Measurements from ENCODE around the gene NINJ1. TPM values are rescaled to one million over a fixed set of nuclear protein-coding genes. Genes with fewer than 3 reads are reported as not detected.

The NINJ1 gene
- total RNA-seq, 1 donor from 2014 or later: 11.0 TPM

GRCh38 chr9:93091056-93091452, 43.0 kb downstream of the NINJ1 start:
- peaks cover 21% of the 10 kb centered on the region for H3K36me3 Mint-ChIP-seq (ENCODE audit: low read depth)
- CTCF ChIA-PET: interaction anchor here (1.1 kb wide), 1 partner anchor 87 kb away, joined by 3 read pairs; no protein-coding TSS in a partner anchor
- intact Hi-C loops (cut with micrococcal nuclease): loop anchor here (10.0 kb wide), 1 partner anchor 364 kb away; the partner anchor contains the start of genes FAM120A and FAM120AOS
- ATAC-seq (ENCODE audit: low read depth) (no peak), DNase-seq (no peak)
- POLR2A ChIA-PET: interaction anchor here (0.5 to 1.3 kb wide), 3 partner anchors 27 to 868 kb away, joined by 4 to 6 read pairs (median 4); no protein-coding TSS in a partner anchor
- H3K27me3 Mint-ChIP-seq: no peaks in the 10 kb centered on the region
- no peak for TF ChIP-seq CTCF (IDR thresholded peaks at IDR 0.05)
- H3K9me3 Mint-ChIP-seq: peaks cover 4% of the 10 kb centered on the region
- H3K4me3 Mint-ChIP-seq: peak overlapping the region; percentile 24
- peaks cover 59% of the 10 kb centered on the region for H3K4me1 Mint-ChIP-seq
- peak overlapping the region; percentile 68 for H3K27ac Mint-ChIP-seq

GRCh38 chr9:93090091-93090655, 43.9 kb downstream of the NINJ1 start:
- Mint-ChIP-seq H3K4me3 (no peak overlapping the region), H3K4me1 (peaks cover 59% of the 10 kb centered on the region), H3K9me3 (peaks cover 4% of the 10 kb centered on the region), H3K36me3 (ENCODE audit: low read depth) (peaks cover 29% of the 10 kb centered on the region), H3K27me3 (no peaks in the 10 kb centered on the region), H3K27ac (peak overlapping the region; percentile 50)
- DNase-seq: peak; percentile 4
- no peak for ATAC-seq (ENCODE audit: low read depth)
- TF ChIP-seq CTCF (IDR thresholded peaks at IDR 0.05): no peak
- CTCF ChIA-PET: no interaction called here
- intact Hi-C loops (cut with micrococcal nuclease): loop anchor here (10.0 kb wide), 1 partner anchor 365 kb away; the partner anchor contains the start of genes FAM120A and FAM120AOS
- POLR2A ChIA-PET: interaction anchor here (0.6 kb wide), 1 partner anchor 98 kb away, joined by 3 read pairs; no protein-coding TSS in a partner anchor

GRCh38 chr9:93089481-93089991, 44.5 kb downstream of the NINJ1 start:
- Mint-ChIP-seq H3K4me3 (no peak overlapping the region), H3K36me3 (ENCODE audit: low read depth) (peaks cover 33% of the 10 kb centered on the region), H3K9me3 (peaks cover 4% of the 10 kb centered on the region), H3K4me1 (peaks cover 53% of the 10 kb centered on the region), H3K27ac (no peak overlapping the region), H3K27me3 (no peaks in the 10 kb centered on the region)
- CTCF ChIA-PET: no interaction called here
- no peak for TF ChIP-seq CTCF (IDR thresholded peaks at IDR 0.05)
- POLR2A ChIA-PET: interaction anchor here (0.6 kb wide), 1 partner anchor 97 kb away, joined by 3 read pairs; no protein-coding TSS in a partner anchor
- DNase-seq (no peak), ATAC-seq (ENCODE audit: low read depth) (no peak)
- intact Hi-C loops (cut with micrococcal nuclease): no loop called here

GRCh38 chr9:93089024-93089423, 45.0 kb downstream of the NINJ1 start:
- peaks cover 47% of the 10 kb centered on the region for H3K4me1 Mint-ChIP-seq
- no peaks in the 10 kb centered on the region for H3K27me3 Mint-ChIP-seq
- intact Hi-C loops (cut with micrococcal nuclease): no loop called here
- H3K9me3 Mint-ChIP-seq: peaks cover 4% of the 10 kb centered on the region
- no peak for TF ChIP-seq CTCF (IDR thresholded peaks at IDR 0.05)
- peaks cover 34% of the 10 kb centered on the region for H3K36me3 Mint-ChIP-seq (ENCODE audit: low read depth)
- DNase-seq (no peak), ATAC-seq (ENCODE audit: low read depth) (no peak)
- H3K4me3 Mint-ChIP-seq: no peak overlapping the region
- peak overlapping the region; percentile 19 for H3K27ac Mint-ChIP-seq
- ChIA-PET POLR2A (no interaction called here), CTCF (no interaction called here)

- H3K4me3 Mint-ChIP-seq: no peak overlapping the region
- H3K36me3 Mint-ChIP-seq (ENCODE audit: low read depth): peaks cover 36% of the 10 kb centered on the region
- DNase-seq (no peak), ATAC-seq (ENCODE audit: low read depth) (no peak)
- ChIA-PET POLR2A (no interaction called here), CTCF (no interaction called here)
- peak overlapping the region; percentile 19 for H3K27ac Mint-ChIP-seq
- H3K4me1 Mint-ChIP-seq: peaks cover 44% of the 10 kb centered on the region
- H3K27me3 Mint-ChIP-seq: no peaks in the 10 kb centered on the region
- intact Hi-C loops (cut with micrococcal nuclease): no loop called here
- peaks cover 4% of the 10 kb centered on the region for H3K9me3 Mint-ChIP-seq
- no peak for TF ChIP-seq CTCF (IDR thresholded peaks at IDR 0.05)
Measured at GRCh38 chr9:93088656-93089015, 45.4 kb downstream of the NINJ1 start.
